HL-60 (cell line): Measurements from ENCODE around the gene LMLN.
A peak's percentile ranks its signal among the peaks of the same experiment; 100 is the strongest.

Experiments used
- DNase-seq, 2 experiments: peaks; one replicate each; pipeline ENCODE4 v3.0.0-alpha.2; 2010 to 2020; ENCODE audit warnings: low read depth in 1 of 2, low spot score in 1 of 2
- H3K27ac ChIP-seq: fragments of 250-450 bp; sonication (Bioruptor Pico); replicated peaks from 2 replicates; pipeline ENCODE4 v1.5.1; 2020; ENCODE audit warnings: mild to moderate bottlenecking, moderate library complexity
- H3K27me3 ChIP-seq: fragments of 250-450 bp; sonication (Bioruptor Pico); 2 replicates; pipeline ENCODE4 v1.5.1; 2021; ENCODE audit warnings: mild to moderate bottlenecking, moderate library complexity; ENCODE audit not compliant: insufficient read depth, poor library complexity, severe bottlenecking
- H3K4me3 ChIP-seq: replicated peaks from 2 replicates; pipeline ENCODE4 v1.5.1; 2011; ENCODE audit warnings: mild to moderate bottlenecking, control low read depth, low read length; ENCODE audit not compliant: insufficient read depth
- CTCF ChIP-seq: IDR thresholded peaks from one replicate; pipeline ENCODE4 v1.5.1; 2011; ENCODE audit warnings: low read length, control low read depth, inconsistent platforms; ENCODE audit not compliant: insufficient read depth
- GABPA ChIP-seq: IDR thresholded peaks from 2 replicates; pipeline ENCODE4 v1.6.1; 2012; ENCODE audit warnings: low read depth
- POLR2AphosphoS5 ChIP-seq: IDR thresholded peaks from 2 replicates; pipeline ENCODE4 v1.6.1; 2012; ENCODE audit warnings: low read depth
- REST ChIP-seq: IDR thresholded peaks from 2 replicates; pipeline ENCODE4 v1.6.1; 2012; ENCODE audit warnings: low read depth; ENCODE audit not compliant: insufficient replicate concordance
- SPI1 ChIP-seq: IDR thresholded peaks from 2 replicates; pipeline ENCODE4 v1.6.1; 2012; ENCODE audit warnings: low read depth, mild to moderate bottlenecking, borderline replicate concordance

Gene LMLN

GRCh38 chr3:197953325-197953724 lies 6.7 kb upstream of the LMLN start:
- no peak for DNase-seq
- Histone ChIP-seq H3K27me3 (no peaks in the 10 kb centered on the region), H3K4me3 (no peak overlapping the region), H3K27ac (no peak overlapping the region)
- TF ChIP-seq CTCF (no peak), GABPA (no peak), POLR2AphosphoS5 (no peak), REST (no peak), SPI1 (no peak)

- no peaks in the 10 kb centered on the region for H3K27me3 ChIP-seq
- no peak for TF ChIP-seq GABPA
- no peak for TF ChIP-seq SPI1
- TF ChIP-seq POLR2AphosphoS5: no peak
- no peak for TF ChIP-seq CTCF
- H3K4me3 ChIP-seq: no peak overlapping the region
- no peak overlapping the region for H3K27ac ChIP-seq
- no peak for DNase-seq
These were observed 6.1 kb upstream of the LMLN start for GRCh38 chr3:197953881-197954280.

GRCh38 chr3:197955892-197956477 lies 4.0 kb upstream of the LMLN start:
- no peak overlapping the region for H3K27ac ChIP-seq
- no peak for TF ChIP-seq POLR2AphosphoS5
- no peak for TF ChIP-seq SPI1
- no peak for TF ChIP-seq CTCF
- no peak for TF ChIP-seq REST
- TF ChIP-seq GABPA: no peak
- H3K4me3 ChIP-seq: no peak overlapping the region
- H3K27me3 ChIP-seq: no peaks in the 10 kb centered on the region
- DNase-seq: no peak

- no peak for TF ChIP-seq GABPA
- TF ChIP-seq CTCF: no peak
- 0 out of 2 replicates have a peak, but pooled peaks have one; percentile 13 for TF ChIP-seq POLR2AphosphoS5
- no peak for TF ChIP-seq REST
- no peak for DNase-seq
- Histone ChIP-seq H3K27ac (peak overlapping the region; percentile 49), H3K4me3 (no peak overlapping the region), H3K27me3 (no peaks in the 10 kb centered on the region)
These were observed 3.4 kb upstream of the LMLN start for GRCh38 chr3:197956626-197956988.
